ENCODE measurements around the gene OXCT1. TPM values are rescaled to one million over a fixed set of nuclear protein-coding genes. Genes with fewer than 3 reads are reported as not detected.

The OXCT1 gene
- total RNA-seq, 4 donors from 2014 or later, result 19.5 to 335 (median 25.1) TPM

DNA sequence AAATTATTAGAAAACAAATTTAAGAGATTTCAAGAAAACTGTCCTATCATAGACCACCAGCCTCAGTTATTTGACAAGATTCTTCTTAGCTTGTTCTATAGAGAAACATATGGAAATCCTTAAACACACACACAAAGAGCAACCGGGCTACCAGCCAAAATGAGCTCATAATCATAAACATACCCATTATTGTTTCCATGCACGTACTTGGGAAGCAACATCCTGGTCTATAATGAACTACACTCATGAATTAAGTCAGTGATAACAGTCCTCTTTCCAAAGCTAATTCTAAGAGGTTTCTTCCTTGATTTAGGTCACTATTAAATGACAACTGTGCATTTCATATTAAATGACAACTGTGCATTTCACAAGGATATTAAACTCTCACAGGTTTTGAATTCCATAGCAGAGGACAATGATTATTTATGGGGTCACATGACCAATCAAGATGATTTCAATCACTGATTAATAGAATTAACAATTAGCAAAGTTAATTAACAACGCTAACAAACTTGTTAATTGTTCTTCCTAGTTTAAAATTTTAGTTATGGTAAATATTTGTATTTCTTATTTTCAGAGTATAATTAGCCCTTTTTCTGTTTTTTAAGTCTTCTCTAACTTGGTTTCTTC is 77.0 kb downstream of the OXCT1 start:
- Histone ChIP-seq H3K4me1 (peaks cover 16 to 18% of the 10 kb centered on the region in 2 donors), H3K4me3 (replicated peaks in 1 of 3) (no peak overlapping the region), H3K27ac (no peak overlapping the region), H3K27me3 (no peaks in the 10 kb centered on the region), H3K9me3 (no peaks in the 10 kb centered on the region), H3K36me3 (no peaks in the 10 kb centered on the region)
- 80 to 81% methylated on average over 3 of the region's 3 CpGs for WGBS, 2 donors
- no peak for DNase-seq
- no peak for TF ChIP-seq POLR2A (IDR thresholded peaks at IDR 0.05)
- TF ChIP-seq, protein P1, sequence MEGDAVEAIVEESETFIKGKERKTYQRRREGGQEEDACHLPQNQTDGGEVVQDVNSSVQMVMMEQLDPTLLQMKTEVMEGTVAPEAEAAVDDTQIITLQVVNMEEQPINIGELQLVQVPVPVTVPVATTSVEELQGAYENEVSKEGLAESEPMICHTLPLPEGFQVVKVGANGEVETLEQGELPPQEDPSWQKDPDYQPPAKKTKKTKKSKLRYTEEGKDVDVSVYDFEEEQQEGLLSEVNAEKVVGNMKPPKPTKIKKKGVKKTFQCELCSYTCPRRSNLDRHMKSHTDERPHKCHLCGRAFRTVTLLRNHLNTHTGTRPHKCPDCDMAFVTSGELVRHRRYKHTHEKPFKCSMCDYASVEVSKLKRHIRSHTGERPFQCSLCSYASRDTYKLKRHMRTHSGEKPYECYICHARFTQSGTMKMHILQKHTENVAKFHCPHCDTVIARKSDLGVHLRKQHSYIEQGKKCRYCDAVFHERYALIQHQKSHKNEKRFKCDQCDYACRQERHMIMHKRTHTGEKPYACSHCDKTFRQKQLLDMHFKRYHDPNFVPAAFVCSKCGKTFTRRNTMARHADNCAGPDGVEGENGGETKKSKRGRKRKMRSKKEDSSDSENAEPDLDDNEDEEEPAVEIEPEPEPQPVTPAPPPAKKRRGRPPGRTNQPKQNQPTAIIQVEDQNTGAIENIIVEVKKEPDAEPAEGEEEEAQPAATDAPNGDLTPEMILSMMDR (IDR thresholded peaks at IDR 0.05), result no peak
- intact Hi-C loops (cut with DNase I), result no loop called here

DNA sequence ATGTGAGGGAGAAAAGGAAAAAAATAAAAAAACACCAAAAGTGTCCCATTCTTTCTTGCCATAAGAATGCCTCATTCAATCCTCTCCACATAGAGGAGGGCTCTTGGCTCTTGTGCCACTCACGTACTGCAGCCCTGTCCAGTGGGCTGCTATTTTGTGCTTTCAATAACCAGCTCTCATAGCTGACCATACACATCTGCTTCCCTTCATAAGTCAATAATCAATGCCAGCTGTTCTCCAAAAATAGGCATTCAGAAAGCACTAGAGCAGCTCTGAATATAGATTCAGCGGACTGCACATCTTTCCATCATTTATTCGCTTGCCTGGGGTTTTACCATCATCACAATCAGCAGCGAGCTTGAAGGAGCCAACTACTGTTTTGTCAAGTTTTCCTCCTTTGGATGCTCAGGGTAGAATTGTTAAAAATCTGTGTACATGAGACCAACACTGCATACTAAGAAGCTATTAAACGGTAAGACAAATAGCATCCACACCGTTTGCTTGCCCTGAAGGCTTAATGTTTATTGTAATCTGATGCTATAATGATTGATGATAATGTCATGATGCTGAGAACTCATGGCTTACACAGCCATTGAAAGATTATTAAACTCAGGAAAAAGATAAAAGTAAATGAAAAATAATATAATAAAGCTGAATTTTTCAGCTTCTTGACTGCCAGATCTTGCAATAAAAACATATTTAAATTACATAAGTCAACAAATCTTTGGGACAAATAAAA is 80.0 kb downstream of the OXCT1 start:
- Histone ChIP-seq H3K27ac (no peak overlapping the region), H3K4me1 (peaks cover 16 to 18% of the 10 kb centered on the region in 2 donors), H3K27me3 (no peaks in the 10 kb centered on the region), H3K4me3 (replicated peaks in 1 of 3) (no peak overlapping the region), H3K9me3 (no peaks in the 10 kb centered on the region), H3K36me3 (no peaks in the 10 kb centered on the region)
- no peak for DNase-seq
- TF ChIP-seq POLR2A (IDR thresholded peaks at IDR 0.05), result no peak
- TF ChIP-seq, protein P1 (IDR thresholded peaks at IDR 0.05), result no peak
- 87 to 89% methylated on average over 6 of the region's 6 CpGs for WGBS, 2 donors
- intact Hi-C loops (cut with DNase I), result no loop called here

DNA sequence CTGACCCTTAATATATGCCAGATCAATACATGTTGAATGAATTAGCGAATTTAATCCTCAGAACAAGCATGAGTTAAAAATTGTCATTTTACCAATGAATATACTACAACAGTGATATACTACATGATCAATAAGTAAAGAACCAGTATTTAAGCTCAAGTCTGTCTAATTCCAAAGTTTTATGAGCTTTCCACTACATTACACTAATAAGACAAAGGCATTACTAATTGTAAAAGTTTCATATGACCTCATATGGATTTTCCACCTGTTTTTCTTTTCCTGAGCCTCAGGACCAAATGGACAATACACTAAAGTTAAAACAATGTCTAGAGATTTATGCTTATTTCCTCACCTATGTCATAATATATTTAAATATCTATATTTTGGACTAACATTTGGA is 80.8 kb downstream of the OXCT1 start:
- no peak overlapping the region for H3K4me3 ChIP-seq (replicated peaks in 1 of 3)
- WGBS, 2 donors, result 98 to 100% methylated on average over 1 of the region's 1 CpG
- H3K27me3 ChIP-seq, result no peaks in the 10 kb centered on the region
- H3K4me1 ChIP-seq, result peaks cover 12 to 14% of the 10 kb centered on the region in 2 donors
- no peaks in the 10 kb centered on the region for H3K36me3 ChIP-seq
- TF ChIP-seq, protein P1 (IDR thresholded peaks at IDR 0.05), result no peak
- no peak for DNase-seq
- intact Hi-C loops (cut with DNase I), result no loop called here
- peak overlapping the region in 1 of 3 donors; percentile 13 for H3K27ac ChIP-seq
- H3K9me3 ChIP-seq, result no peaks in the 10 kb centered on the region

DNA sequence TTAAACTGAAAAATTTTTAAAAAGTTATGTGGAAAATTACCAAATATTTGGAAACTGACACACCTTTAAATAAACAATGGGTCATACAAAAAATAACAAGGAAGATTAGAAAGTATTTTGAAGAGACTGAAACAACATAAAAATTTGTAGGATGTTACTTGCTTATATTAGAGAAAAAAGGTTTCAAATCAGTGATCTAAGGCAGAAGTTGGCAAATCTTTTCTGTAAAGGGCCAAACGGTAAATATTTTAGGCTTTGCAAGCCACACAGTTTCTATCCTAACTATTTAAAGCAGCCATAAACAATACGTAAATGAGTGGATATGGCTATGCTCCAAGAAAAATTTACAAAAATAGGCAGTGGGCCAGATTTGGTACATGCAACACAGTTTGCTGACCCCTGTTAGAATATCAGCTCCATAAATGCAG is 81.3 kb downstream of the OXCT1 start:
- no peak for TF ChIP-seq POLR2A (IDR thresholded peaks at IDR 0.05)
- TF ChIP-seq, protein P1 (IDR thresholded peaks at IDR 0.05), result no peak
- Histone ChIP-seq H3K4me3 (replicated peaks in 1 of 3) (no peak overlapping the region), H3K4me1 (peaks cover 7 to 11% of the 10 kb centered on the region in 2 donors), H3K9me3 (no peaks in the 10 kb centered on the region), H3K27me3 (no peaks in the 10 kb centered on the region), H3K27ac (peak overlapping the region in 1 of 3 donors; percentile 13), H3K36me3 (no peaks in the 10 kb centered on the region)
- 41 to 59% methylated on average over 2 of the region's 2 CpGs for WGBS, 2 donors
- intact Hi-C loops (cut with DNase I), result no loop called here
- no peak for DNase-seq

DNA sequence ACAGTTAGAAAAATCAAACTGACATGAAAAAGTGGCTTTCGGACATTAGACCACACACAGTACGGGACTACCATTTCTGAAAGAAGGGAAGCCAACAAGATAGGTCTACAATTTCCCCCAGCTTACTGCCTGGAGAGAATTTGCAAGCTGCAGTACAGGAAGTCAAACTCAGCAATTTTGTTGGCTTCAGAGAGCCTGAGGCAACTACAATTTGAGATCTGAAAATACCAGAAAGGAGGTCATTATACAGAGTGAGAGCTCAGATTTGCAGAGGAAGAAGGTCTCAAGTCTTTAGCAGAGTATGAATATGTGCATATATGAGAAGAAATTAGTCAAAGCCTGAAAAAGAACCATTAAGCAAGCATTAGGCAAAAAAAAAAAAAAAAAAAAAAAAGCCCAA is 83.0 kb downstream of the OXCT1 start:
- H3K4me3 ChIP-seq (replicated peaks in 1 of 3), result no peak overlapping the region
- H3K27me3 ChIP-seq, result no peaks in the 10 kb centered on the region
- TF ChIP-seq POLR2A (IDR thresholded peaks at IDR 0.05), result no peak
- TF ChIP-seq, protein P1 (IDR thresholded peaks at IDR 0.05), result no peak
- H3K9me3 ChIP-seq, result no peaks in the 10 kb centered on the region
- intact Hi-C loops (cut with DNase I), result no loop called here
- H3K36me3 ChIP-seq, result no peaks in the 10 kb centered on the region
- peaks cover 7 to 11% of the 10 kb centered on the region in 2 donors for H3K4me1 ChIP-seq
- 90 to 94% methylated on average over 2 of the region's 2 CpGs for WGBS, 2 donors
- no peak for DNase-seq
- H3K27ac ChIP-seq, result no peak overlapping the region

Data from thyroid gland (tissue), 4 donors.